Forelimb muscle (tissue), 1 donor: Measurements from ENCODE around the gene KRTAP4-12. TPM values are rescaled to one million over a fixed set of nuclear protein-coding genes. Genes with fewer than 3 reads are reported as not detected.
"Not testable (repeated sequence)": the region's sequence is repeated elsewhere in the genome, so short reads cannot be mapped to it uniquely, and the experiment has no call there.

Source experiments
- DNase-seq: peaks from one replicate; pipeline ENCODE4 v3.0.0-alpha.2; 2013; ENCODE audit warnings: low read depth
- polyA plus RNA-seq: library from polyadenylated mRNA; unstranded; fragments of 120-200 nt; gene quantifications from one replicate; pipeline ENCODE4 v1.2.1, GENCODE V29; 2013; ENCODE audit not compliant: insufficient read length

The KRTAP4-12 gene
- polyA plus RNA-seq, 1 donor: not detected

DNA sequence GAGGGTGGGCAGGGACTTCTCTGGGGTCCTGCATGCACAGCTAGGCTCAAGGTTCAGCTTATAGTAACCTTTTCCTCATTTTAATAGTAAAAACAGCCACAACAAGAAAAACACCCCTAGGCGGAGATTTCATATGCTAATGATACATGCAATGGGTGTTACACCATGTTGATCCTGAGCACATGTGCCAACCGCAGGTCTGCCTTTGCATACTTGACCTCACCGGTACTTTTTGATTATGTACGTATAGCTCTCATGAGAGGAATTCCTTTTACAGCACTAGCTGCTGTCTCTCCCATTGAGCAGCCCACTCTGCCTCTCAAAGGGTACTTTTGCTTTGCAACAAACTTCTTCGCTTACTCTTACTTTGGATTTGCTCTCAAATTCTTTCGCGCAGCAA lies 27.9 kb downstream of the KRTAP4-12 start:
- no peak for DNase-seq

DNA sequence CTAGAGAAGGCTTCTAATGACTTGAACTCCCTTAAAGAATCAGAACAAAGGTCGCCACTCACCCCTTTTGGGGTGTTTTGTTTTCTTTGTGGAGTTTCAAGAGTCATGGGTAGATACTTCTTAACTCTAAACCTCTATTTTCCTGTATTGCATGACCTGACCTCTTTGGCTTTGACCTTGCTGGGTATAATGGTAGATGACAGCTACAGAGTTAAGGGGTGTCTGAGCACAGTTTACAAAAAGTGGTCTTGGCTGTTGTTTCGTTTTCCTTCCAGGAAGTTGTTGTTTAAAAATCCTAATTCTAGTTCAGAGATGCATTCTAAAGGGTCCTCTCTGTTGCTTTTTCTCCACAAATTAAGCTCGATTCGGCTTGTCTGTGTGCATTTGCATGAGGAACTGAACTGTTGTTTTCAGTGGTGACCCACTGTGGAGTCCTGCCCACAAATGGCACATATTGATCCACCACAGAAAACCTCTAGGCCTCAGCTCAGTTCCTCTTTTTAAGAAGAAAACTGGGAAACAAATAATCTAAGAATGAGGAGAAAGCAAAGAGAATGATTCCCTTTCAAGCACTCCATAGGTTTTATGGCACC lies 35.1 kb downstream of the KRTAP4-12 start:
- not testable (repeated sequence) for DNase-seq

DNA sequence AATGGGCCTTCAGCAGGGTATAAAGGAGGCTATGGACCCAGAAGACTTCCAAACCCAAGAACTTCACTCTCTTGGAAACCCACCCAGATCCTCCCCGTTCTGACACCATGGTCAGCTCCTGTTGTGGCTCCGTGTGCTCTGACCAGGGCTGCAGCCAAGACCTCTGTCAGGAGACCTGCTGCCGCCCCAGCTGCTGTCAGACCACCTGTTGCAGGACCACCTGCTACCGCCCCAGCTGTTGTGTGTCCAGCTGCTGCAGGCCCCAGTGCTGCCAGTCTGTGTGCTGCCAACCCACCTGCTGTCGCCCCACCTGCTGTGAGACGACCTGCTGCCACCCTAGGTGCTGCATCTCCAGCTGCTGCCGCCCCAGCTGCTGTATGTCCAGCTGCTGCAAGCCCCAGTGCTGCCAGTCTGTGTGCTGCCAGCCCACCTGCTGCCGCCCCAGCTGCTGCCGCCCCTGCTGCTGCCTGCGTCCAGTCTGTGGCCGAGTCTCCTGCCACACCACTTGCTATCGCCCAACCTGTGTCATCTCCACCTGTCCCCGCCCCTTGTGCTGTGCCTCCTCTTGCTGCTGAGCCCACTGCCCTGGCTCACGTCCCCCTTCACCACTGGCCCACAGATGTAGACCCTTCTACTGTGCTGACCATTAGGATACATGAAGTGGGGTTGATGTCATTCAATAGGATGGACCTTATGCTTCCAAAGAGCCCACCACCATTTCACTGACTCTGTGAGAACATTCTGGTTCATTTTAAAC lies 39.7 kb downstream of the KRTAP4-12 start, which contains the start of gene KRTAP4-7:
KRTAP4-7 (plus strand) TSS at position 51 of the 757 bp plus-strand sequence; CDS start at position 108, 57 bp downstream.
- DNase-seq: not testable (repeated sequence)

DNA sequence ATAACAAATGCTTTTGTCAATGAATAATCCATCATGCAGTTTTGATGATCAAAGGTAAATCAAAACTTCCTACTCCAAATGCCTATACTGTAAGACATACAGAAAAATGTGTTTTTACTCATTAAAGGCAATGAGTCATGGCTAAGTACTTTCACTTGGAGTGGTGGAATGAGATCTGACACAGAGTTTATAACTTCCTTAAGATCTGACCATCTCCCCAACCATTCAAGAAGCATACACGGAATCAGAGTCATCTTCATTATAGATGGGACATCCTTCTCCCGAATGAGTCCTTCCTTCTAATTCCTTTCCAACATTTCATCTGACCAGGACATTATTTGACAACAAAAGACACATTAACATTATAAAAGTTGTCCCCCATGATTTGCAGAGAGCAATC lies 40.6 kb downstream of the KRTAP4-12 start:
- not testable (repeated sequence) for DNase-seq

DNA sequence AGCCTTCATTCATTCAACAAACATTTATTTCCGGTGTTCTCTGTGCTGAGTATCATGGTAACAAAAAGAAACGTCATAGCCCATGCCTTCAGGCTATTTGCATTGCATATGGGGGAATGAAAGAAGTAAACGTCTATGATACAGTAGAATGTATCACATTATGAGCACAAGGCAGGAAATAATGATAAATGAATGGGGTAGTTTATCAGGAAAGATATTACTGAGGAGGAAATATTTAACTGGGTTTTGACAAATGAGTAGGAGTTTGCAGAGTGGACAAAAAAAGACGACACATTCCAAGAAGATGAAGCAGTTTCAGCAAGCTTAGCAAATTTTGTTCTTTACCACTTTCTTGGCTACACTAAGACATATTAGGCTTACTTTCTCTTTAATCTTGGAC lies 41.4 kb downstream of the KRTAP4-12 start:
- DNase-seq: no peak

DNA sequence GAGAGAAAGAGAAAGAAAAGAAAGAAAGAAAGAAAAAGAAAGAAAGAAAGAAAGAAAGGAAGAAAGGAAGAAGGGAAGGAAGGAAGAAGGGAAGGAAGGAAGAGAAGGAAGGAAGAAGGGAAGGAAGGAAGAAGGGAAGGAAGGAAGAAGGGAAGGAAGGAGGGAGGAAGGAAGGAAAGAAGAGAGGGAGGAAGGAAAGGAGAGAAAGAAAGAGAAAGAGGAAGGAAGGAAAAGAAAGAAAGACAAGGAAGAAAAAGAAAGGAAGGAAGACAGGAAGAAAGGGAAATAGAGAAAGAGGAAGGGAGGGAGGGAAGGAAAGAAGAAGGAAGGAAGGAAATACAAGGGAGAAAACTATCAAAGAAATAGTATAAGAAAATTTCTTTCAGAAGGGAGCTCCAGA lies 47.2 kb downstream of the KRTAP4-12 start:
- no peak for DNase-seq

DNA sequence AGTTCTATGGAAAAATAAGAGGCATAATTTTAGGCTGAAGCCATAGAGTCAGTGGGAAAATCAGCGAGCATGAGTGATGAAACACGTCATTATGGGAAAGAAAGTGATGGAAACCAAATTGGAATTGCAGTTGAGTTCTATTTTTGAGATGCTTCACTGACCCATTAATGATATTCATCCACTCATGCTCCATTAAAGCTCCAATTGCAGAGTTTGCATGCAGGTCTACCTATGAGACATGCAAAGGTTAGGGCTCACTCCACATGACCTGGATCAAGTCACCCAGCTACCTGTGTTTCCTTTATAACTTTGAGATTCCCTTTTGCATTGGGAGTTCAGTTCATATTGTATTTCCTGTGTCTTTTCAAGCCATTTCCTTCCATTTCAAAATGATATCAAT lies 50.3 kb downstream of the KRTAP4-12 start:
- DNase-seq: no peak

Other genes starting within 250 kb of the KRTAP4-12 start
- not detected for gene KRT20, start 238.9 kb downstream of the KRTAP4-12 start, polyA plus RNA-seq
- gene KRT23, start 186.5 kb downstream of the KRTAP4-12 start, polyA plus RNA-seq: 0.19 TPM
- 7.2 TPM for gene KRT39, start 157.2 kb downstream of the KRTAP4-12 start, polyA plus RNA-seq
- gene KRT40, start 139.9 kb downstream of the KRTAP4-12 start, polyA plus RNA-seq: 10.9 TPM
- gene KRTAP3-3, start 130.0 kb downstream of the KRTAP4-12 start, polyA plus RNA-seq: not detected
- 0.52 TPM for gene KRTAP3-2, start 124.3 kb downstream of the KRTAP4-12 start, polyA plus RNA-seq
- gene KRTAP3-1, start 115.1 kb downstream of the KRTAP4-12 start, polyA plus RNA-seq: not detected
- not detected for gene KRTAP1-5, start 97.0 kb downstream of the KRTAP4-12 start, polyA plus RNA-seq
- not detected for gene KRTAP1-4, start 94.0 kb downstream of the KRTAP4-12 start, polyA plus RNA-seq
- not detected for gene KRTAP1-3, start 89.3 kb downstream of the KRTAP4-12 start, polyA plus RNA-seq
- not detected for gene KRTAP1-1, start 82.7 kb downstream of the KRTAP4-12 start, polyA plus RNA-seq
- gene KRTAP2-1, start 76.9 kb downstream of the KRTAP4-12 start, polyA plus RNA-seq: not detected
- not detected for gene KRTAP2-2, start 69.0 kb downstream of the KRTAP4-12 start, polyA plus RNA-seq
- not detected for gene KRTAP2-3, start 64.1 kb downstream of the KRTAP4-12 start, polyA plus RNA-seq
- not detected for gene KRTAP2-4, start 58.3 kb downstream of the KRTAP4-12 start, polyA plus RNA-seq
- gene KRTAP4-7, start 40.0 kb downstream of the KRTAP4-12 start, polyA plus RNA-seq: not detected
- not detected for gene KRTAP4-8, start 26.0 kb downstream of the KRTAP4-12 start, polyA plus RNA-seq
- gene KRTAP4-16, start 22.0 kb downstream of the KRTAP4-12 start, polyA plus RNA-seq: not detected
- not detected for gene KRTAP4-9, start 18.8 kb downstream of the KRTAP4-12 start, polyA plus RNA-seq
- gene KRTAP4-11, start 5.8 kb downstream of the KRTAP4-12 start, polyA plus RNA-seq: not detected
- gene KRTAP4-6, start 16.4 kb upstream of the KRTAP4-12 start, polyA plus RNA-seq: not detected
- gene KRTAP4-5, start 25.6 kb upstream of the KRTAP4-12 start, polyA plus RNA-seq: not detected
- gene KRTAP4-4, start 36.6 kb upstream of the KRTAP4-12 start, polyA plus RNA-seq: not detected
- not detected for gene KRTAP4-3, start 44.0 kb upstream of the KRTAP4-12 start, polyA plus RNA-seq
- not detected for gene KRTAP4-2, start 54.0 kb upstream of the KRTAP4-12 start, polyA plus RNA-seq
- gene KRTAP4-1, start 60.7 kb upstream of the KRTAP4-12 start, polyA plus RNA-seq: not detected
- not detected for gene KRTAP9-1, start 65.7 kb upstream of the KRTAP4-12 start, polyA plus RNA-seq
- gene KRTAP9-2, start 102.5 kb upstream of the KRTAP4-12 start, polyA plus RNA-seq: not detected
- gene KRTAP9-3, start 108.3 kb upstream of the KRTAP4-12 start, polyA plus RNA-seq: not detected
- gene KRTAP9-8, start 113.8 kb upstream of the KRTAP4-12 start, polyA plus RNA-seq: not detected
- gene KRTAP9-4, start 125.5 kb upstream of the KRTAP4-12 start, polyA plus RNA-seq: not detected
- gene KRTAP9-9, start 131.2 kb upstream of the KRTAP4-12 start, polyA plus RNA-seq: not detected
- gene KRTAP9-6, start 141.2 kb upstream of the KRTAP4-12 start, polyA plus RNA-seq: 0.22 TPM
- not detected for gene KRTAP9-7, start 151.5 kb upstream of the KRTAP4-12 start, polyA plus RNA-seq
- gene KRTAP29-1, start 178.7 kb upstream of the KRTAP4-12 start, polyA plus RNA-seq: not detected
- gene KRTAP16-1, start 185.1 kb upstream of the KRTAP4-12 start, polyA plus RNA-seq: not detected
- not detected for gene KRTAP17-1, start 191.5 kb upstream of the KRTAP4-12 start, polyA plus RNA-seq
- gene KRT33A, start 226.6 kb upstream of the KRTAP4-12 start, polyA plus RNA-seq: not detected
- not detected for gene KRT33B, start 245.6 kb upstream of the KRTAP4-12 start, polyA plus RNA-seq